T-helper 2 cell treated with Interferon-gamma antibody and Interleukin-4, amounts not matched to agents 5 μg/mL and 100 μg/mL, for 36 hours (primary cell): ENCODE results near the gene GPR21.

Source experiments
- DNase-seq: peaks from one replicate; pipeline ENCODE4 v3.0.0; 2021; ENCODE audit warnings: low spot score
- H3K27ac Mint-ChIP-seq: one replicate; pipeline ENCODE4 v1.8.0; 2021; ENCODE audit warnings: mild to moderate bottlenecking, mixed read lengths
- H3K27me3 Mint-ChIP-seq: one replicate; pipeline ENCODE4 v1.8.0; 2021; ENCODE audit warnings: low read depth, mixed read lengths
- H3K36me3 Mint-ChIP-seq: one replicate; pipeline ENCODE4 v1.8.0; 2021; ENCODE audit warnings: low read depth, mixed read lengths
- H3K4me1 Mint-ChIP-seq: one replicate; pipeline ENCODE4 v1.8.0; 2021; ENCODE audit warnings: low read depth, mixed read lengths
- H3K4me3 Mint-ChIP-seq: one replicate; pipeline ENCODE4 v1.8.0; 2022; ENCODE audit warnings: mild to moderate bottlenecking, moderate library complexity, mixed read lengths
- H3K9me3 Mint-ChIP-seq: one replicate; pipeline ENCODE4 v1.8.0; 2021; ENCODE audit warnings: mixed read lengths

GPR21 gene

GRCh38 chr9:123011878-123012528, 21.5 kb upstream of the GPR21 start:
- no peak overlapping the region for H3K27ac Mint-ChIP-seq
- no peak overlapping the region for H3K4me3 Mint-ChIP-seq
- H3K27me3 Mint-ChIP-seq, result no peaks in the 10 kb centered on the region
- H3K4me1 Mint-ChIP-seq, result peaks cover 7% of the 10 kb centered on the region
- peaks cover 46% of the 10 kb centered on the region for H3K36me3 Mint-ChIP-seq
- DNase-seq, result no peak
- peaks cover 4% of the 10 kb centered on the region for H3K9me3 Mint-ChIP-seq

DNA sequence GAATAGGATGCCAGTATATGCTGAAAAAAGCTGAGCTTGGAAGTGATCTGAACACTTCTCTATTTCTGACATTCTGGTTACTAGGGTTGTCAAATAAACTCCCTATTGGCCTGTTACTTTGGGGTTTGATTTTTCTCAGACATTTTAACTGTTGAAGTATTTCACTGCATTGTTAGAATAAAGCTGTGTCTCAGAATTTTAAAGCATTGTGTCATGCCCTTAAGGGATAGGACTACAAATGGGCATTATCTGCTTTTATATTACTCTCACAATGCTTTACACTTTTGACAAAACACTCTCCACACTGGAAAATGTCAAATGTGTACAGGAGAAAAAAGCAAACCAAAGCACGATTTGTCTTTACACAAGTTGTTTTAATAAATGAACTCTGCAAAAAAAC, 16.8 kb upstream of the GPR21 start:
- H3K4me1 Mint-ChIP-seq, result no peaks in the 10 kb centered on the region
- H3K36me3 Mint-ChIP-seq, result peaks cover 47% of the 10 kb centered on the region
- H3K9me3 Mint-ChIP-seq, result peaks cover 4% of the 10 kb centered on the region
- no peaks in the 10 kb centered on the region for H3K27me3 Mint-ChIP-seq
- no peak for DNase-seq
- H3K4me3 Mint-ChIP-seq, result no peak overlapping the region
- H3K27ac Mint-ChIP-seq, result no peak overlapping the region

GRCh38 chr9:123020796-123021195, 12.7 kb upstream of the GPR21 start:
- H3K36me3 Mint-ChIP-seq, result peaks cover 15% of the 10 kb centered on the region
- H3K4me3 Mint-ChIP-seq, result no peak overlapping the region
- no peaks in the 10 kb centered on the region for H3K27me3 Mint-ChIP-seq
- H3K27ac Mint-ChIP-seq, result no peak overlapping the region
- DNase-seq, result no peak
- H3K4me1 Mint-ChIP-seq, result no peaks in the 10 kb centered on the region
- no peaks in the 10 kb centered on the region for H3K9me3 Mint-ChIP-seq

DNA sequence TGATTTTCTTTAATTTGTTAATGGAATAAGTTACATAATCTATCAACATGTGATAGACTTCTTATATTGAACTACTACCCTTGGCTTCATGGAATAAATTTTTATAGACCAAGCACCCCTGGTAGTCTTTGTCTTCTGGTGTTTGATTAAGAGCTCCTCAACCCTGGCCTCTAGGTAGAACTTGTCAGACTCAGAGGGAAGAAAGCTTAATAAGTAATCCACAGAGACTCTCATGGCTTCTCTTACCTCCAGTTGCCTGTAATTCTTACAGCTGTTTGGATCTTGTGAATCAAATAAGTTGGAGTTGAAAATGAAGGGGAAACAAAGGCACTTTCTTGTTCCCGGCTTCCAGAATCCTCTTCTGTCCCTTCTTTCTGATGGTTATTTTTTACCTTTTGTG, 7.0 kb upstream of the GPR21 start:
- no peak for DNase-seq
- H3K27ac Mint-ChIP-seq, result no peak overlapping the region
- H3K4me1 Mint-ChIP-seq, result peaks cover 10% of the 10 kb centered on the region
- no peak overlapping the region for H3K4me3 Mint-ChIP-seq
- no peaks in the 10 kb centered on the region for H3K27me3 Mint-ChIP-seq
- no peaks in the 10 kb centered on the region for H3K9me3 Mint-ChIP-seq
- peaks cover 13% of the 10 kb centered on the region for H3K36me3 Mint-ChIP-seq

DNA sequence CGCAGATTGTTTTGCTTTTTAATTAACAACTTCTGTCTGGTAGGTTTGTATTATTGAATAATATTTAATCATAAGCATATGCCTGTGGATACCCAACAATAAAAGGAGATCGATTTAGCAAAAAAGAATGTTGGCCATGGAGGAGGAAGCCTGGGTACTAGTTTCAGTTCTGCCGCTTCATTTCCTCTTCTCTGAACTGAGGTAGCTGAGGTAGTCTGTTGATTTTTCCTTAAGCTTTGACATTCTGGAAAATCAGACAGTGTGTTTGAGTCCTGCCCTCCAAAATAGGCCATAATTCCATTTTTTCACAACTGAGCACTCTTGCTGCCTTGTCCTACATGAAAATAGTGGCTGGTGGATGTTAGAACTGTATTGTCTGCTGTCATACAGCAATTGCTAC, 6.0 kb upstream of the GPR21 start:
- Mint-ChIP-seq H3K27me3 (no peaks in the 10 kb centered on the region), H3K4me3 (no peak overlapping the region), H3K27ac (no peak overlapping the region), H3K9me3 (no peaks in the 10 kb centered on the region), H3K36me3 (peaks cover 10% of the 10 kb centered on the region), H3K4me1 (peaks cover 10% of the 10 kb centered on the region)
- no peak for DNase-seq

DNA sequence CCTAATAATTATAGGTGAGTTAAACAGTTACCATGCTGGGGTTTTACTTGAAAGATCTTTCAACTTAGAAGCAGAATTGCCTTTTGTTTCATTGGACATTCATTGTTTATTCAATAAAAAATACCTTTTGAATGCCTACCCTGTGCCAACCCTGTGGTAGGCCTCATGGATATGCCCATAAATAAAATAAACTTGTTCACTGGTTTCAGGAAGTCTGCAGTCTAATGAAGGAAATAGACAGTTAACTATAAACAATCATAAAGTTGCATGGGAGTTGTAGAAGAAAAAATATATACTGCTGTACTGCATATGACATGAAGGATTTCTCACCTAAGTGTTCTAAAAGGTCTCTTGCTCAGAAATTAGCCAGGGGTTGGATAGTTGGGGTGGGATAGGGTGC, 5.3 kb upstream of the GPR21 start:
- Mint-ChIP-seq H3K4me3 (no peak overlapping the region), H3K27ac (peak overlapping the region; percentile 1), H3K9me3 (no peaks in the 10 kb centered on the region), H3K4me1 (peaks cover 10% of the 10 kb centered on the region), H3K36me3 (peaks cover 8% of the 10 kb centered on the region), H3K27me3 (no peaks in the 10 kb centered on the region)
- no peak for DNase-seq

- no peak for DNase-seq
- H3K4me1 Mint-ChIP-seq, result peaks cover 10% of the 10 kb centered on the region
- H3K27me3 Mint-ChIP-seq, result no peaks in the 10 kb centered on the region
- peaks cover 8% of the 10 kb centered on the region for H3K36me3 Mint-ChIP-seq
- no peak overlapping the region for H3K4me3 Mint-ChIP-seq
- H3K9me3 Mint-ChIP-seq, result no peaks in the 10 kb centered on the region
- H3K27ac Mint-ChIP-seq, result no peak overlapping the region
Measured at GRCh38 chr9:123028973-123029372, 4.5 kb upstream of the GPR21 start.

GRCh38 chr9:123031963-123032362, 1.5 kb upstream of the GPR21 start:
- H3K4me3 Mint-ChIP-seq, result no peak overlapping the region
- DNase-seq, result no peak
- no peaks in the 10 kb centered on the region for H3K27me3 Mint-ChIP-seq
- no peaks in the 10 kb centered on the region for H3K9me3 Mint-ChIP-seq
- H3K4me1 Mint-ChIP-seq, result peaks cover 6% of the 10 kb centered on the region
- H3K27ac Mint-ChIP-seq, result no peak overlapping the region
- H3K36me3 Mint-ChIP-seq, result peaks cover 14% of the 10 kb centered on the region

- no peak overlapping the region for H3K27ac Mint-ChIP-seq
- no peaks in the 10 kb centered on the region for H3K4me1 Mint-ChIP-seq
- H3K27me3 Mint-ChIP-seq, result no peaks in the 10 kb centered on the region
- H3K9me3 Mint-ChIP-seq, result no peaks in the 10 kb centered on the region
- no peak for DNase-seq
- no peak overlapping the region for H3K4me3 Mint-ChIP-seq
- H3K36me3 Mint-ChIP-seq, result peaks cover 9% of the 10 kb centered on the region
Measured at GRCh38 chr9:123033864-123034601, 566 bp downstream of the GPR21 start.

DNA sequence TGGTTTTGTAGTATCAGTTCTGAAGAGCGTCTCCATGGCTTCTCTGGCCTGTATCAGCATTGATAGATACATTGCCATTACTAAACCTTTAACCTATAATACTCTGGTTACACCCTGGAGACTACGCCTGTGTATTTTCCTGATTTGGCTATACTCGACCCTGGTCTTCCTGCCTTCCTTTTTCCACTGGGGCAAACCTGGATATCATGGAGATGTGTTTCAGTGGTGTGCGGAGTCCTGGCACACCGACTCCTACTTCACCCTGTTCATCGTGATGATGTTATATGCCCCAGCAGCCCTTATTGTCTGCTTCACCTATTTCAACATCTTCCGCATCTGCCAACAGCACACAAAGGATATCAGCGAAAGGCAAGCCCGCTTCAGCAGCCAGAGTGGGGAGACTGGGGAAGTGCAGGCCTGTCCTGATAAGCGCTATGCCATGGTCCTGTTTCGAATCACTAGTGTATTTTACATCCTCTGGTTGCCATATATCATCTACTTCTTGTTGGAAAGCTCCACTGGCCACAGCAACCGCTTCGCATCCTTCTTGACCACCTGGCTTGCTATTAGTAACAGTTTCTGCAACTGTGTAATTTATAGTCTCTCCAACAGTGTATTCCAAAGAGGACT, 1.5 kb downstream of the GPR21 start:
- H3K27me3 Mint-ChIP-seq, result no peaks in the 10 kb centered on the region
- peaks cover 9% of the 10 kb centered on the region for H3K36me3 Mint-ChIP-seq
- no peak overlapping the region for H3K4me3 Mint-ChIP-seq
- no peak for DNase-seq
- no peaks in the 10 kb centered on the region for H3K9me3 Mint-ChIP-seq
- no peak overlapping the region for H3K27ac Mint-ChIP-seq
- no peaks in the 10 kb centered on the region for H3K4me1 Mint-ChIP-seq

DNA sequence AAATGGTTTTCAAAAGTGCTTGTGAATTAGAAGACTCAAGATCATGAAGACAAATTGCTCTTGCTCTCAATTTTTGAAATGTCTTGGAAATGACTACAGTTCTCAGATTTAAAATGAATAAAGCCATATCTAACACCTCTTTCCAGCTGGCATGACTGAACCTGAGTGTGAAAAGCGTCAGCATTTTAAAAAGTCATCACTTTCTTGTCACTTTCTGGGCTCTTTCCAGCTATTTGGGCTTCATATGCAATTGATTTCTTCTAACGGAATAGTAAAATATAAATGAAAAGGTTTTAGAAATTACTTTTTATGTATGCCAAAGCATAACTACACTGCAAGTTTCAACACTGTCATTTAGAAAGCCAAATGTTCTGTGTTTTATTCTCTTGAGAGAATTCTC, 2.3 kb downstream of the GPR21 start:
- Mint-ChIP-seq H3K27ac (no peak overlapping the region), H3K4me3 (no peak overlapping the region)
- no peak for DNase-seq

GRCh38 chr9:123036893-123037545, 3.6 kb downstream of the GPR21 start:
- H3K4me1 Mint-ChIP-seq, result no peaks in the 10 kb centered on the region
- no peaks in the 10 kb centered on the region for H3K9me3 Mint-ChIP-seq
- H3K4me3 Mint-ChIP-seq, result no peak overlapping the region
- H3K27me3 Mint-ChIP-seq, result no peaks in the 10 kb centered on the region
- peaks cover 9% of the 10 kb centered on the region for H3K36me3 Mint-ChIP-seq
- H3K27ac Mint-ChIP-seq, result no peak overlapping the region
- no peak for DNase-seq

More for the DNA sequence above, 2.3 kb downstream of the GPR21 start:
- Mint-ChIP-seq H3K9me3 (no peaks in the 10 kb centered on the region), H3K4me1 (no peaks in the 10 kb centered on the region), H3K27me3 (no peaks in the 10 kb centered on the region), H3K36me3 (peaks cover 9% of the 10 kb centered on the region)

- peaks cover 18% of the 10 kb centered on the region for H3K36me3 Mint-ChIP-seq
Measured at GRCh38 chr9:123039617-123040219, 6.3 kb downstream of the GPR21 start.

DNA sequence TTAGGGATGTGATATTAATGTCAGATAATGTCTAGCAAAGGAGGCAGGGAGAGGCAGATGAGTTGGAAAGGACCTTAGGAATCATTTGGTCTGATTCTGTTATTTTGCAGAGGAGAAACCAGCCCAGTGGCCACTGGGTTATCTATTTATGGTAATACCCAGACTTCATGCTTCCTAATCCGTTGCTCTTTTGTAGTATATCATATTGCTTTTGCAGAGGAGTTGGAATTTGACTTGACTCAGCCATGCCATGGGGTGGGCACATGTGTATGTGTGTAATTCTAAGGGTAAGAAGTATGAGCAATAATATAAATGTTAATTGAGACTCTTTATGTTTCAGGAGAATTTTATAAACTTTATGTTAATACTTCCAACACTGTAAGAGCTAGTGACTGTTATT, 7.3 kb downstream of the GPR21 start:
- H3K36me3 Mint-ChIP-seq, result peaks cover 13% of the 10 kb centered on the region
- no peak for DNase-seq
- H3K4me3 Mint-ChIP-seq, result no peak overlapping the region
- peaks cover 7% of the 10 kb centered on the region for H3K9me3 Mint-ChIP-seq
- no peaks in the 10 kb centered on the region for H3K4me1 Mint-ChIP-seq
- no peak overlapping the region for H3K27ac Mint-ChIP-seq
- no peaks in the 10 kb centered on the region for H3K27me3 Mint-ChIP-seq

More at GRCh38 chr9:123039617-123040219, 6.3 kb downstream of the GPR21 start:
- Mint-ChIP-seq H3K4me3 (no peak overlapping the region), H3K4me1 (no peaks in the 10 kb centered on the region), H3K27ac (no peak overlapping the region), H3K9me3 (peaks cover 7% of the 10 kb centered on the region), H3K27me3 (no peaks in the 10 kb centered on the region)
- no peak for DNase-seq
